ENCODE results near the gene MORN1.
"Not testable (repeated sequence)": the region's sequence is repeated elsewhere in the genome, so short reads cannot be mapped to it uniquely, and the experiment has no call there.

MORN1 gene

GRCh38 chr1:2302292-2302925, 88.9 kb downstream of the MORN1 start:
- no peak for DNase-seq

GRCh38 chr1:2301607-2302291, 89.6 kb downstream of the MORN1 start:
- no peak for DNase-seq

DNA sequence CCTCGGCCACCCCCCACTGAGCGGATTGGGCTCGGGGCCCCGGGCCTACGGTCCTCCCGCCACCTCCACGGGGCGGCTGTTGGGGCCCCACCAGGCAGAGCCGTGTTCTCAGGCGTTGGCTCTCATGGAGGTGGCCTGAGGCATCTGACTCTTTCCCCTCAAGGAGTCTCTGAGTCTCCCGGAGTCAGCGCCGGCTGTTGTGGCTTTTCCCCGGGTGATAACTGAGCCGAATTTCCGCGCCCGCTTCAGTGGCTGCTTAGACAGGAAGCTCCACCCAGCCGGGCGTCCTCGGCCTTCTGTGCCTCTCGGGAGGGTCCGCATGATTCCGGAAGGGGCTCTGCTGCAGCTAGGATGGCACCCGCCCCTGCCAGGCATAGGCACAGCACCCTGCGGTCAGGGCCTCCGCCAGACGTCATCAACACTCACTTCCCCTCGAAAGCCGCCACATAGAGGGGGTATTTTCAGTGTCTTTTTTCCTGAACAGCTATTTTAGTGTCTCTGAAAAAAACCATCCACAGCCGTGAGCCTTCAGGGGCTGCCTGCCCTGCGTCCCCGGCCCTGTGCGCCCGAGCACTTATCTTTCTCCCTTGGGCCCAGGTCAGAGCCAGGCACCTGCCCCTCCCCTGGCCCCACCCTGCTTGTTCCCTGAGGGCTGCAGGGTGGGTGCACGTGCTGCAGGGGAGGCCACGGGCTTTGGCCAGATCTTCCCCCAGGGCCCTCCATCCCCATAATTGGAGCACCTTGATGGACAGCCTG, 90.3 kb downstream of the MORN1 start:
- no peak for DNase-seq

DNA sequence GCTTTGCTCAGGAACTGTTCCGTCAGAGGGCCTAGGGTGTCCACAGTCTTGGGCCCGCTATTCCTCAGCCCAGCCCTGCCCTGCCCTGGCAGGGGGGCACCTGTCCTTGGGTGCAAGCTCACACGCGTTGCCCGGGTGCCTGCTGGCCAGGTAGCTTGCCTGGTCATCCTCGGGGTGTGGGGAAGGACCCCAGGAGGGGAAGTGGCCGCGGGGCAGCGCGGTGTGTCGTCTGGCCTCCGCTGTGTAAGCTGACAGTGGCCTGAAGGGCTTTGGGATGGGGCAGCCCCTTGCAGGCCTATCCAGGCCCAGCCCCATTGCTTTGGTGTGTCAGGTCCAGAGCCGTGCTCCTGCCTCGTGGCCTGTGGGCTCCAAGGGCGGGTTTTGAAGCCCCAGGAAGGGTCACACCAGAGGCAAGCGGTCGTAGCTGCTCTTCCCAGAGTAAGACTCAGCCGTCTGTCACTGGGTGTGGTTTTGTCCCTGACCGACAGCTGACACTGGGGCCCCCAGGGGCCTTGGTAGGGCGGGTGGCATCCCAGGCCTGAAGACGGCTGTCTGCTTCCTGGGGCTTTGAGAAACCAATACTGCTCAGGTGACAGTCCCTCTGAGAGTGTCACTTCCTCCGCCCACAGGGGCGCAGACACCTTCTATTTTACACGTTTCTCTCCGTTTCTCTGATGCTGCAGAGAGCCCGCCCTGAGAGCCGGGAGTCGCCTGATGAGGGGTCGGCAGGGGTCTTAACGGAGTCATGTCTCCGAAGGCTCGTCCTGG, 91.2 kb downstream of the MORN1 start:
- no peak for DNase-seq

DNA sequence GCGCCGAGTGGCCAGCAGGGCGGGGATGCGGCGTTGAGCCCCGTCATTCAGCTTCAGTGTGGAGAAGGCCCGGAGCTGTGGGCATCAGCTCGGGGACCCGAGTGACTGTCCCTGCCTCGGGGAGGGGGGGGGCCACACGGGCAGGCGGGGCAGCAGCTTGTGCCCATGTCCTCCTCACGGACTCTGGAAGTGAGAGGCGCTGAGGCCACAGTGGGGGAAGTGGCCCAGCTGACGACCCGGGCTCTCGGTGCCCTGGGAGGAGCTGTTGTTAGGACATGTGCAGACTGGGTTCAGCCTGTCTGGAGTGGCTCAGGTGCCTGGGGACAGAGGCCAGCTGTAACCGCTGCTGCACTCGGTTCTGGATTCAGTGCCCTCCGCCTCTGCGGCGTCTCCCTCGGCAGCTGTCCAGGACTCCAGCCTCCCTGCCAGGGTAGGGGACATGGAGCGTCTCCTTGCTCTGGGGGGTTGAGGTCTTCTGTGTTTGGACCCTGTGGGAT, 92.2 kb downstream of the MORN1 start:
- no peak for DNase-seq

DNA sequence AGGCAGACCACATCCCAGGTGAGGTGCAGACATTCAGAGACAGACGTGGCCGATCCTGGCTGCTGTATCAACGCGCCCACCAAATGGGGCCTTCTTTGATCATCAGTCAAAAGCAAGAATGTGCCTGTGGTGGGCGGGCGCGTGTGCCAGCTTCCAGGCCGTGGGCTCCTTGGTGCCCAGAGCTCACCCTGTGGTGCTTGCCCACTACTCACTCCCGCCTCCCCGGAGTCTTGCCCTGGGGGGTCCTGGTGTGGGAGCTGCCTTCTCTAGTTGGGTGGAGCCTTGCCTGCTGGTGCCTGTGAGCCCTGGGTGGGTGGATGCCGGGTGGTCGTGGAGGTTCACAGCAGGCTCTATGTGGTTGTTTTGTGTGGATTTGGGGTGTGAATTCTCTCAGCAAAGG, 92.7 kb downstream of the MORN1 start:
- no peak for DNase-seq

- no peak for DNase-seq
Observed at GRCh38 chr1:2297246-2298011, 93.9 kb downstream of the MORN1 start.

- DNase-seq: no peak
Observed at GRCh38 chr1:2296614-2297013, 94.7 kb downstream of the MORN1 start.

GRCh38 chr1:2296211-2296610, 95.1 kb downstream of the MORN1 start:
- DNase-seq: not testable (repeated sequence)

- no peak for DNase-seq
Observed at GRCh38 chr1:2295526-2295925, 95.8 kb downstream of the MORN1 start.

DNA sequence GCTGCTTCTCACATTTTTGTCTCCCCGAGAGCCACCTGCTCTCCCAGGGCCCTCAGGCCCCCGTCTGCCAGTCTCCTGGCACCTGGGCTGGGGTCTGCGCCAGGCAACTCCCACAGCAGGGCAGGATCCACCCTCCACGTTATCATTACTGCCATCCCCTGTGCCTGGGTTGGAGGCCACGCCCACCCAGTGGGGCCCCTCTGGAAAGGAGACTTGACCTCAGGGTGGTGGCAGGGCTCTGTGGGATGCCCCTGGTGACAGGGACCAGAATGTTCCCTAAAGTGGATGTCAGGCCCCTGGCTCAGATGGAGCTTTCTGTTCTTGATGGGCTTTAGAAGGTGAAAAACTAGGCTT, 96.7 kb downstream of the MORN1 start:
- DNase-seq: no peak

DNA sequence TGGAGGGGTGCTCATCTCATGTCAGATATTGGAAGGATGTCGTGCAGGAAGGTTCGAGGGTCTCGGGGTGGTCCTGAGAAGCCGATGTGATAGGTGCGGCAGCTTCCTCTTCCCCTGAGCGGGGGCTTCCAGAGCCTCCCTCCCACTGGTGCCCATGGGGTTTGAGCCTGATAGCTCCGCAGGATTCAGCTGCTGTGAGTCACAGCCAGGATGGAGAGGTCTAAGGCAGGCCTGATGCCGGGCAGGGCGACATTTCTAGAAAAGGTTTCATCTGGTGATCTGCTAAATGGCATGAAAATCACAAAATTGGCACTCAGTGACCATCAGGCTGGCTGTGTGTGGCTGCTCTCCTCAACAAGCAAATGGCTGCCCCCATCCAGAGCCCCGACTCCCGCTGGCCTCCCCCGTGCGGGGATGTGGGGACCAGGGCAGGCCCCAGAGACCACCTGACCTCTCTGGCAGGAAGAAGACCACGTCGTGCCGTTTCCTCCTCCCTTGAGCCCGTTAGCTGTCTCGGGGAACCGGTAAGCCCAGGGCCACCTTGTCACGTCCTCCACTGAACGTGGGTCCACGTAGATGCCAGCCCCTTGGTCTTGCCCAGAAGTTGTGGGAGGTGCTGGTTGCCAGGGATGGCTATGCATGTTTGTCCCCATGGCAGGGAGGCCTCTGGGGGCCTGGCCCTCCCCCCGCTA, 97.2 kb downstream of the MORN1 start:
- no peak for DNase-seq

DNA sequence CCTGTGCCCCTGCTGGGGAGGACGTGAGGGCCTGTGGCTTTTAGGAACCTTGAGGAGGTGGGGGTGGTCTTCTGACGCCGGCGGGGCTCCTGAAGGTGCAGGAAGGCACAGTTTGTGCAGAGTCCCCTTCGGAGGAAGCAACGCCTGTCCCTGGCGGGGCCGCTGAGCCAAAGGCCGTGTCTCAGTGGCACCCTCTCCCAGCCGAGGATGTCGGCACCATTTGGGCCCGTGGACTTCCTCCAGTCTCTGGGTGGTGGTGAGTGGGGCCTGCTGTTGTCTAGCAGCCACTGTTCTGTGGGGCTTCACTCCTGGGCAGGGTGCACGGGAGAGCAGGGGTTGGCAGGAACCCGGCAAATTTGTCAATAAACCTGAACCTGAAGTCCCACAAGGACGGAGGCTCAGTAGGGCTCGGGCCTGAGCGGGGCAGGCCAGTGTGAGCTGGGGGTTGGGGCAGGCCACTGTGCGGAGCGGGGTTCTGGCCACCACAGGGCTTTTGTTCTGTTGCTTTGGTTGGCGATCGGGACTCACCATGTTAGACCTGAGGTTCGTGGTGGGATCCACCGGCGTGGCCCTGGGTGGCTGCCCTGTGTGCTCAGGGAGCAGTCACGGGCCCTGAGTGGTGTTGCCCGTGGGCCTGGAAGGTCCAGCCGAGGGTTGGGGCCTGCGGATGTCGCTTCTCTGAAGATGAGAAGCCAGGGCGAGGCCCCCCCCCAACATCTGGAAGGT, 98.5 kb downstream of the MORN1 start:
- DNase-seq: no peak

DNA sequence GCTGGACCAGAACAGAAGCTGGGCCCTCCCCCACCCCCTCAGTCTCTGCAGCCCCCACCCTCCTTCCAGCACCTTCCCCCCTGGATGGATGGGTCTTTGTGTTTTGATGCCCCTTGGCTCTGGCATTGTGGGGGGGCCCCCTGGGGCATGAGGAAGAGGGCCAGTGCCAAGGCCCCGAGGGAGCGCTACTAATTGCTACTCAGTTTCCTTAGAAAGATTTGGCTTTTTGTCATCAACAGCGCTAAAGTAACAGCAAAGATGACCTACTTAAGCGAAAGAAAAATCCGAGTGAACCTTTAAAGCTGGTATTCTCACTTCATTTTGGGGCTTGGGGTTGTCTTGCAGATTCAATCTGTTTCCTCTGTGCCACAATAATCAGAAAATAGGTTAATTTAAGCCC, 99.8 kb downstream of the MORN1 start:
- no peak for DNase-seq

GRCh38 chr1:2290595-2291510, 100.5 kb downstream of the MORN1 start:
- DNase-seq: no peak

DNA sequence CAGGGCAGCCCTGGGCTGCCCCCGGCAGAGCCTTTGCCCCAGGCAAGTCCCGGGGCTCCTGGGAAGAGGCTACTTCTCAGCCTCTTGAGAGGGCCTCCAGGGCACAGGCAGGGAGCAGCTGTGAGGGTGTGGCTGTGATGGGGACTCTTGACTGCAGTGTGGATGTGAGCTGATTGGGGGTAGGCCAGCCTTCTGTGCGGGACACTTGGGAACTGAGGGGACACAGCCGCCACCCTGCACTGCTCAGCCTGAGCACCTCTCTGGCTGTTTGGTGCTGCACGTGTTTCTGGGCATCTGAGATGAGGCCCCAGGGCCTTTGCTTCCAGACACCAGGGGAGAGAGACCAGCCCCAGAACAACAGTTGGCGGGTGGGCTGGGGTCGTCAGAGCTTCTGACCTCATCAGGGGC, 101.2 kb downstream of the MORN1 start:
- no peak for DNase-seq

DNA sequence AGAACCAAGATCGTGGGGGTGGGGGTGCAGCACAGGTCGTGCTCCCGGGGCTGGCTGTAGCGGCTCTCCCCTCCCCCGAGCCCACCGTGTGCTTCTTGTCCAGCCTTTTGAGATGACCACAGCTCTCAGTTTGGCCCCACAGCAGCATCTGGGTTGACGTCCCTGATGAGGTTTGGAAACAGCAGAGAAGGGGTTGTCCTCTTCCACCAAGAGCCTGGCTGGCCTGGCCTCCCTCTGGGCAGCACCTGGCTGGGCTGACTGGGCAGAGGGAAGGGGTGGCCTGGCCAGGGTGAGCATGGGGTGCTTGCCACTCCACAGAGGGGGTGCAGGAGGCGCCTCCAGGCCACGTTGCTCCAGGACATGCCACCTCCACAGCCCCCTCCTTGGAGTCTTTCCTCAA, 101.7 kb downstream of the MORN1 start:
- no peak for DNase-seq

GRCh38 chr1:2288816-2289536, 102.4 kb downstream of the MORN1 start:
- no peak for DNase-seq

DNA sequence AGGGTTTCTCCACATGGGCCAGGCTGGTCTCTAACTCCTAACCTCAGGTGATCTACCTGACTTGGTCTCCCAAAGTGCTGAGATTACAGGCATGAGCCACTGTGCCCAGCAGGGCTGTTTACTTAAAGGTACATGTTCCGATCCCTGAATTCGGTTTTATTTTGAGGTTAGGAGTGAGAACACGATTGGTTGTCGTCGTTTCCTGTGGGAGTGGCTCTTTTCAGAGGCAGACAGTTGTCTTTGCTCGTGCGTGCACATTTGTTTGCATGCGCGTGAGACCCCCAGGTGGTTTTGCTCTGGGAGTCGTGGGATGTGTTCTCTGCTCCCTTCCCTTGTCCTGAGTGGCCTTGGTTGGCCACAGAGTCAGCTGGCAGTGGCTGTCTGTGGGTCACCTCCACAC, 103.0 kb downstream of the MORN1 start:
- DNase-seq: no peak
